HL-60 (cell line): ENCODE data around the gene TRDN.

Source experiments
- DNase-seq, 2 experiments: peaks; one replicate each; pipeline ENCODE4 v3.0.0-alpha.2; 2010 to 2020; ENCODE audit warnings: low read depth in 1 of 2, low spot score in 1 of 2
- H3K27ac ChIP-seq: fragments of 250-450 bp; sonication (Bioruptor Pico); replicated peaks from 2 replicates; pipeline ENCODE4 v1.5.1; 2020; ENCODE audit warnings: mild to moderate bottlenecking, moderate library complexity
- H3K27me3 ChIP-seq: fragments of 250-450 bp; sonication (Bioruptor Pico); 2 replicates; pipeline ENCODE4 v1.5.1; 2021; ENCODE audit warnings: mild to moderate bottlenecking, moderate library complexity; ENCODE audit not compliant: insufficient read depth, poor library complexity, severe bottlenecking
- H3K4me3 ChIP-seq: replicated peaks from 2 replicates; pipeline ENCODE4 v1.5.1; 2011; ENCODE audit warnings: mild to moderate bottlenecking, control low read depth, low read length; ENCODE audit not compliant: insufficient read depth
- GABPA ChIP-seq: IDR thresholded peaks from 2 replicates; pipeline ENCODE4 v1.6.1; 2012; ENCODE audit warnings: low read depth
- POLR2AphosphoS5 ChIP-seq: IDR thresholded peaks from 2 replicates; pipeline ENCODE4 v1.6.1; 2012; ENCODE audit warnings: low read depth
- REST ChIP-seq: IDR thresholded peaks from 2 replicates; pipeline ENCODE4 v1.6.1; 2012; ENCODE audit warnings: low read depth; ENCODE audit not compliant: insufficient replicate concordance
- SPI1 ChIP-seq: IDR thresholded peaks from 2 replicates; pipeline ENCODE4 v1.6.1; 2012; ENCODE audit warnings: low read depth, mild to moderate bottlenecking, borderline replicate concordance
- TF ChIP-seq, protein P1 (sequence below): IDR thresholded peaks from one replicate; pipeline ENCODE4 v1.5.1; 2011; ENCODE audit warnings: low read length, control low read depth, inconsistent platforms; ENCODE audit not compliant: insufficient read depth

The TRDN gene

GRCh38 chr6:123508290-123508689, 128.5 kb downstream of the TRDN start:
- Histone ChIP-seq H3K27me3 (no peaks in the 10 kb centered on the region), H3K27ac (no peak overlapping the region), H3K4me3 (no peak overlapping the region)
- no peak for DNase-seq
- TF ChIP-seq POLR2AphosphoS5 (no peak), REST (no peak), GABPA (no peak), SPI1 (no peak)
- TF ChIP-seq, protein P1, sequence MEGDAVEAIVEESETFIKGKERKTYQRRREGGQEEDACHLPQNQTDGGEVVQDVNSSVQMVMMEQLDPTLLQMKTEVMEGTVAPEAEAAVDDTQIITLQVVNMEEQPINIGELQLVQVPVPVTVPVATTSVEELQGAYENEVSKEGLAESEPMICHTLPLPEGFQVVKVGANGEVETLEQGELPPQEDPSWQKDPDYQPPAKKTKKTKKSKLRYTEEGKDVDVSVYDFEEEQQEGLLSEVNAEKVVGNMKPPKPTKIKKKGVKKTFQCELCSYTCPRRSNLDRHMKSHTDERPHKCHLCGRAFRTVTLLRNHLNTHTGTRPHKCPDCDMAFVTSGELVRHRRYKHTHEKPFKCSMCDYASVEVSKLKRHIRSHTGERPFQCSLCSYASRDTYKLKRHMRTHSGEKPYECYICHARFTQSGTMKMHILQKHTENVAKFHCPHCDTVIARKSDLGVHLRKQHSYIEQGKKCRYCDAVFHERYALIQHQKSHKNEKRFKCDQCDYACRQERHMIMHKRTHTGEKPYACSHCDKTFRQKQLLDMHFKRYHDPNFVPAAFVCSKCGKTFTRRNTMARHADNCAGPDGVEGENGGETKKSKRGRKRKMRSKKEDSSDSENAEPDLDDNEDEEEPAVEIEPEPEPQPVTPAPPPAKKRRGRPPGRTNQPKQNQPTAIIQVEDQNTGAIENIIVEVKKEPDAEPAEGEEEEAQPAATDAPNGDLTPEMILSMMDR, result no peak

DNA sequence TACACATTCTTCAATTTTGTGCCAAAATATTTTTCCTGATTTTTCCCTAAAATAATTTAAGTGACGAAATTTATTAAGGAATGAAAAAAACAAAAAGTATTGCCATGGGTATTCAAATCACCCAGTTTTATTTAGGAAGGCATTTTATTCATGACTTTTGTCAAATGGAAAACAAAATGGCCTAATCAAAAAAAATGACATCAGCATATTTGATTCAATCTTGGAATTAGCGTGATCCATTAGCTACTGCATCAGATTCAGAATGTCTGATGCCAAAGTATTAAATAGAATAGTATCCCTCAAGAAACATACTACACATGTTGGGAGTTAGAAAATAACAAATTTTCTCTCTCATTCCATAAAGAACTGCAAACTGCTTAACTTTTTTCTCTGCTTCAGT, 129.2 kb downstream of the TRDN start:
- no peak for DNase-seq
- TF ChIP-seq GABPA (no peak), REST (no peak), POLR2AphosphoS5 (no peak), SPI1 (no peak)
- TF ChIP-seq, protein P1, result no peak
- Histone ChIP-seq H3K27ac (no peak overlapping the region), H3K27me3 (no peaks in the 10 kb centered on the region), H3K4me3 (no peak overlapping the region)

GRCh38 chr6:123503619-123504018, 133.1 kb downstream of the TRDN start:
- TF ChIP-seq POLR2AphosphoS5 (no peak), SPI1 (no peak), REST (no peak), GABPA (no peak)
- TF ChIP-seq, protein P1, result no peak
- H3K4me3 ChIP-seq, result no peak overlapping the region
- DNase-seq, result no peak
- no peak overlapping the region for H3K27ac ChIP-seq
- no peaks in the 10 kb centered on the region for H3K27me3 ChIP-seq
